Myometrial cell (primary cell): ENCODE measurements around the gene OR6C70. TPM values are rescaled to one million over a fixed set of nuclear protein-coding genes. Genes with fewer than 3 reads are reported as not detected.

Experiments
- total RNA-seq: library from RNA; depleted of rRNA; stranded (reverse); fragments of >200 nt; gene quantifications from 2 replicates; pipeline ENCODE4 v1.2.3, GENCODE V29; 2015

OR6C70 gene
- total RNA-seq = not detected in 2 replicates

DNA sequence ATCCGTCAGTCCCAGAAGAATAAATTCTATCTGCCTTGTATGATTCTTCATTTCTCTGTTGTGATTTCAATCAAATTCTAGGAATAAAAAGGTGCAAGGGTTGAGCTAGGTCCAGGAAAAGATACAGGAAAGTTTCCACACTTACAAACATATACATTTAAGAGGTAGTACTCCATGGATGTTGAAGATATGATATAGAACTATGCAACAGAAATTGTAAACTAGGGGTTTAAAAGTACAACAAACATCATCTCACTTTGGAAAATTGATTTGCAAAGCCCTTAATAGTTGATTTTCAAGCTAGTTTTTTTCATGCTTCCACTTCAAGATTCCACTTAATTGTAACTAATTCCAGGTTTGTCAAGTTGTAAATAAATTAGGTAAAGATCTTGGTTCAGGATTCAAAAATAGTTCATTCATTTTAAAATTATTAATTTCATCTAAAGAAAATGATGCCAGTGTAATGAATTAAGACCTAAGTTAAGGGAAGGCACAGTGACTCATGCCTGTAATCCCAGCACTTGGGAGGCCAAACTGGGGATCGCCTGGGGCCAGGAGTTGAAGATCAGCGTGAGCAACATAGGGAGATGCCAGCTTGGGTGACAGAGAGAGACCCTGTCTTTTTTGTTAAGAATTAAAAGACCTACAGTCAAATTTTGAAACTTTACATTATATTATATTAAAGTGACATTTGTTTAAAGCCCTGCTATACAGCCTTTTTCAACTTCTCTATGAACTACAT lies at the start of gene OR6C70:
Gene OR6C70 (minus strand): TSS at position 51 of the 742 bp plus-strand sequence. CDS start 0 bp downstream, at position 51.

DNA sequence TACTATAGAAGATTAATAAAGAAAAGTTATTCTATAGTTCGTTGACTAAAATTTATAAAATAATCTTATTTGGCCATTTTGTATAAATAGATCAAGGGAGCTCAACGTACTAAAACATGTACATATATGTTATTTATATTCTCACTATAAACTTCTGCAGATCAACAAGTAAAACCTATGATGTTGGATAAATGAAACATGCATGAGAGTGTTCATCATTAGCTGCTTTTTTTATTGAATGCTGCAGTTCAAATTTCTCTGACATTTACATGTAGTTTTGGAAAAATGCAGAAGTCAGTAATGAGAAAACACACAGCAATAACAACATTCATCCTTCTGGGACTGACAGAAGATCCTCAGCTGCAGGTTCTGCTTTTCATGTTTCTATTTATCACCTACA lies 22.1 kb upstream of the OR6C70 start, which contains the start of gene OR6C68:
Gene OR6C68 (plus strand): TSS at position 301 of the 400 bp plus-strand sequence. CDS start 0 bp downstream, at position 301.

GRCh38 chr12:55443776-55444175 lies 26.2 kb downstream of the OR6C70 start, which contains the start of gene OR6C2:
Gene OR6C2, plus strand, starts transcription at chr12:55444076. Its CDS starts 8,138 bp downstream, at chr12:55452214.

GRCh38 chr12:55425954-55426353 lies 44.0 kb downstream of the OR6C70 start, which contains the start of gene OR6C76:
Gene OR6C76, plus strand, starts transcription at chr12:55426254. Its CDS starts 0 bp downstream, at chr12:55426254.

Other genes with a start within 250 kb of the OR6C70 start
- gene OR10A7, start 249.1 kb downstream of the OR6C70 start, total RNA-seq = not detected in 2 replicates
- not detected in 2 replicates for gene OR6C74, start 225.5 kb downstream of the OR6C70 start, total RNA-seq
- not detected in 2 replicates for gene OR6C6, start 173.6 kb downstream of the OR6C70 start, total RNA-seq
- not detected in 2 replicates for gene OR6C1, start 155.8 kb downstream of the OR6C70 start, total RNA-seq
- not detected in 2 replicates for gene OR6C3, start 139.4 kb downstream of the OR6C70 start, total RNA-seq
- gene OR6C75, start 107.2 kb downstream of the OR6C70 start, total RNA-seq = not detected in 2 replicates
- not detected in 2 replicates for gene OR6C65, start 69.6 kb downstream of the OR6C70 start, total RNA-seq
- gene OR6C76, start 43.9 kb downstream of the OR6C70 start, total RNA-seq = not detected in 2 replicates
- gene OR6C2, start 26.1 kb downstream of the OR6C70 start, total RNA-seq = not detected in 2 replicates
- not detected in 2 replicates for gene OR6C68, start 22.2 kb upstream of the OR6C70 start, total RNA-seq
- gene OR6C4, start 79.5 kb upstream of the OR6C70 start, total RNA-seq = not detected in 2 replicates
- gene OR2AP1, start 102.3 kb upstream of the OR6C70 start, total RNA-seq = not detected in 2 replicates
- gene OR10P1, start 166.8 kb upstream of the OR6C70 start, total RNA-seq = not detected in 2 replicates
- 1.2 and 1.8 TPM in 2 replicates for gene ITGA7, start 237.8 kb upstream of the OR6C70 start, total RNA-seq
- 153 and 189 TPM in 2 replicates for gene BLOC1S1, start 245.9 kb upstream of the OR6C70 start, total RNA-seq